HG03095 (cell line): Measurements from ENCODE around the gene SUGP2.
A peak's percentile ranks its signal among the peaks of the same experiment; 100 is the strongest.

Experiments
- ATAC-seq: cut with Tn5 transposase; IDR thresholded peaks from one replicate; pipeline ENCODE4 v1.9.1; 2021; ENCODE audit warnings: moderate library complexity; ENCODE audit not compliant: unreplicated experiment

The SUGP2 gene

DNA sequence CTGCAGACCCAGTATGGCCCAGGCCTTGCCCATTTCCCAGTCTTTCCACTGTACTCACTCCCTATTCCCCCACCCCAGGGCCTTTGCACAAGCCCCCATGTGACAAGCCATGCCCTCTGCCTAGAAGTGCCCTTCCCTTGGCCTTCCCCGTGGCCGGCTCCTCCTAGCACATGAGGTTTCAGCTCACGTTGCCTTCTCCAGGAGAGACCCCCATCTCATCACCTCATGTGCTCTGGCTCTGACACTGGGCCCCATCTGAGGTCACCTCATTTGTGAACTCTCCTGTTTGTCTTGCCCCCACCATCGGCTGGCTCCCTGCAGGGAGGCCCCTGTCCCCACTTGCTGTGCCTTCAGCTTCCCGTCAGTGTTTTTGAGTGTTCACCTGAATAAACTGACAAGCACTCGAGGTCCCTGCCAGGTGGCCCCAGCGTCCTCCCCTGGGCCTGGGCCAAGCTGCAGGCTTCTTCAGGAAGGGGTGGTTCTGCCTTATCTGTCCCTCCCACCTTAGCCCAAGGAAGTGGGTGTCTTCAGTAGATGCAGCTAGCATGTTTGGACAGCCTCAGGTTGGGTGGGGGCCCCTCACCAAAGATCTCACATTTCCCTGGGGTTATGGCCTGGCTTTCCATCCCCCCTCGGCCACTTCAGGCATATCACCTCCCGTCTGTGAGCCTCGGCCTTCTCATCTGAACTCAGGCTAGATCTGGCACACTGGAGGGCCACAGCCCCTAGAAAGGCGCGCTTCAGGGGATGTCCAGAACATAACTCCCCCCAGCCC lies 26.7 kb upstream of the SUGP2 start:
- ATAC-seq = no peak

DNA sequence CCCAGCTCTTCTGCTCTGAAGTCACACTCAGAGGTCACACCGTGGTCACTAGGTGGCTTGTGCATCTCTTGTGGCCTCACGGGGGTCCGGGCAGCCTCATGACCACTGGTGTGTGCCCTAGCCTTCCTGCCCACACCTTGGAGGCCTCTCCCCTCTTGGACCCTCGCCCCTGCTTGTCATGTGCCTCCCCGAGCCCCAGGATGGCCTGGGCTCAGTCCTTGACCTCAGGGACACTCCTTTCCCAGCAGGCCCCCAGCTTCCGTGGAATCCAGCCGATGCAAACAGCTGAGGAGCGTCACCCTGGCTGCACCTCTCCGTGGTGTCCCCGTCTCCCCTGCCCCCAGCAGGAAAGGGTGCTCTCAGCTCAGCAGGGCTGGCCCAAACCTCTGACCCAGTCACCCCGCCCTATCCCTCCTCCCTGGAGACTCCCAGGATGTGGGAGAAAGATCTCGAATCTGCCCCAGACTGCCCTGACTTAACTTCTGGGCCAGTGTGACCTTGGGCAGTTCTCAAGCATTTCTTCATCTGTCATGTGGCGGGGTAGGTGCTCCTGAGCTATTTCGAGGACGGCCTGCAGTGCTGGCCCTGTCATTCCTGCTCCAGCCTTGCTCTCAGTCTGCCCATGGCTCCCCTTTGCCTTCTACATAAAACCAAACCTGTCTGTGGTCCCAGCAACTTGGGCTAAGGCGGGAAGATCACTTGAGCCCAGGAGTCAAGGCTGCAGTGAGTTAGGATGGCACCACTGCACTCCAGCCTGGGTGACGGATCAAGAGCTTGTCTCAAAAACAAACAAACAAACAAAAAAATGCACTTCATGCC lies 25.9 kb upstream of the SUGP2 start:
- no peak for ATAC-seq

DNA sequence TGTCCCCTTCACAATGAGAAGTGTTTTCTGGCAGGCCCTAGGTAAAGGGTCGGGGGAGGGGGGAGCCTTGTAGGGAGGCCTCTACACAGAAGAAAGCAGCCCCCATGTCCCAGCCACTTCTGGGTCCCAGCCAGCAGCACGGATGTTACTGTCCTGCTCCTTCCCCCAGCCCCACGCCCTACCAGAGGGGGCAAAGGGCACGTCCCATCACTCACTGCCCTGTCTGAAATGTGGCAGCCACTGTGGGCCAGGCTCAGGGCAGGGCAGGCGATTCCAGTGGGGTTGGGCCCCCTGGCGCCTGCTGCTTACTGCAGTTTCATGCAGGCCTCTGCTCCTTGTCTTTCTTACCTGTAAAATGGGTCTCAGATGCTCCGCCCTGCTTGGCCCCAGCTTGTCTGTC lies 24.4 kb upstream of the SUGP2 start:
- no peak for ATAC-seq

DNA sequence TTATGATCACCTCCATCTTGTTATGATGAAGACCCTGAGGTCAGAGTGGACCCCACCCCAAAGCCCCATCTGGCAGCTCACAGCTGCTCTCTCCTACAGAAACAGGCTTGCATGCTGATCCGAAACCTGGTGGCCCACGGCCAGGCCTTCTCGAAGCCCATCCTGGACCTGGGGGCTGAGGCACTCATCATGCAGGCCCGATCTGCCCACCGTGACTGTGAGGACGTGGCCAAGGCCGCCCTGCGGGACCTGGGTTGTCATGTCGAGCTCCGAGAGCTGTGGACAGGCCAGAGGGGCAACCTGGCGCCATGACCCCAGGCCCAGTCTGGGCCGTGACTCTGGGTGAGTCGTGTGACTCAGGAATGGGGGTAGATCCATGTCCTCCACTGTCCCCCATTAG lies 24.0 kb upstream of the SUGP2 start:
- no peak for ATAC-seq

DNA sequence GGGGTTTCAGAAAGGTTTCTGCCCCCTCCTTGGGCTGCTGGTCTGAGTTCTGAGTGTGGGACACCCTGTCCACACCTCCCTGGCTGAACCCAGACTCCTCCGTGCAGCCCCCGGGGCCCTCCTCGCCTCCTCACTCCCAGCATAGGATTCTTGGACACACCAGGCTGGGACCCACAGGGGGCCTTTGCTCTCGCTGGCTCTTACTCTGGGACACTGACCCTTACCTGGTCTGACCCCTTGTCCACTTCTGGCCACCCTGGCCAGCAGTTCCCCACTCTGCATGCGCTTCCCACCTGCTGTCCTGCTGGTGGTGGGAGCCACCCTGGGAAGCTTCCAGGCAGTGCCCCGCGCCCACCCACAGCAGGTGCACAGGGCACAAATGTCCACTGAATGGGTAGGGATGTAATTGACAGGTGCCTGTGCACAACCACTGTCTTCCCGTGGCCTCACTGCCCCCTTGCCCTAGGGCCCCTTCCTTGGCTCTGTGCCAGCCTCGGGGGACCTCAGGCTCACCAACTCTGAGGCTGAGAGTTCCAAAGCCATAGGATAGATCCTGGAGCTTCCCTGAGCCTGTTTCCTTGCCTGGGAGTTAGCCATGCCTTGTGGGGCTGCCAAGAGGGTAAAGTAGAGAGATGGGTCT lies 23.4 kb upstream of the SUGP2 start:
- ATAC-seq = no peak

DNA sequence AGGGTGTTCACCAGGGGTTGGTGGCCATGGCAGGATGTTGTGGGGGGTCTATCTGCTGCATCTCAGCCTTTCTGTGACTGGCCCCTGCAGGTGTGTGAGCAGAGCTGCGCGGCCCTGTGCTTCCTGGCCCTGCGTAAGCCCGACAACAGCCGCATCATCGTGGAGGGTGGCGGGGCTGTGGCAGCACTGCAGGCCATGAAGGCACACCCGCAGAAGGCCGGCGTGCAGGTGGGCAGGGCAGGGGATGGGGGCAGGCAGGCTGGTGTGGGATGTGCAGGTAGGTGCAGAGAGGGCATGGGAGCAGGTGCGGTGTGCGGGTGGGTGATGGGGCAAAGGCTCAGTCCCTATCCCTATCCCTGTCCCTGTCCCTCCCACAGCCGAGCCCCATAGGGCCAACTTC lies 22.4 kb upstream of the SUGP2 start:
- ATAC-seq = no peak

DNA sequence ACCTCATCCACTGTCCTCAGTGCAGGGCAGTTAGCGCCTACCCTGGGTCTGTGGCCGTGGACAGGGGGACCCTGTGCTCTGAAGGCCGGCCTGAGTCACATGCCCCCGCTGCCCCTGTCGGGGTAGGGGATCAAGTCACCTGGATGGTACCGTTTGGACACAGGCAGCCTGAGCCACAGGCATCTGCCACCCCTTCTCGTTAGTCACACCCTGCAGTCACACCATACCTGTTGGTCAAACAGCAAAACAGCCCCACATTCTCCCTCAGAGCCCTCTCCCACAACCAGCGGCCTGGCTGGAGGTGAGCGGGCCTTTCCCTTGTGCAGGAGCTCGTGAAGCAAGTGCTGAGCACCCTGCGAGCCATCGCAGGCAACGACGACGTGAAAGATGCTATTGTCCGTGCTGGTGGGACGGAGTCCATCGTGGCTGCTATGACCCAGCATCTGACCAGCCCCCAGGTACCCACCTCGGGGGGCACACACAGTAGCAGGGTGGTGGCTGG lies 21.7 kb upstream of the SUGP2 start:
- no peak for ATAC-seq

DNA sequence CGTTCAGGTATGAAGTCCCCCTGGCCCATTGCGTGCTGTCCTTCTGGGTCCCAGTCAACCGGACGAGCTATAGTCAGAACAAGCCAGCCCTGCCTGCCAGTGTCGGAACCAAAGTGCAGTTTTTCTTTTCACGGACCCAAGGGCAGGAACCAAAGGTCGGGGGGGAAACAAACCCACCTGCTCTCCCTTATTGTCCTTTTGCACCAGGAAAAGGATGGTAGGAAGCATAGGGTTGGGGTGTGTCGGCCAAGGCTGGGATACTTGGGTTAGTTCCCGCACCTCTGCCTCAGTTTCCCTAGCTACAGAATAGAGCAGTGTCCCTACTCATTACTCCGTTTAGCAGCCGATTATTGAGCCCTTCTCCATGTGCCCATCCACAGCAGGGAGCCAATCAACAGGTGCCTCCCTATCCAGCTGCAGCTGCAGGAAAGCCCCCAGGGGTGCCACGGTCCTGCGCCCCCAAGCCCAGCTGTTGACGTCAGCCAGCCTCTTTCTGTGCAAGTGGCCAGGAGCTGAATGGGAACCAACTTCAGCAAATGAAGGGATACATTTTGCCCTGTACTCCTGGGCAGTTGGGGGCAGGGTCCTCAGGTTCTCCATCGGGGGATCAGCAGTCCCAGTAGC lies 21.1 kb upstream of the SUGP2 start:
- ATAC-seq = no peak

DNA sequence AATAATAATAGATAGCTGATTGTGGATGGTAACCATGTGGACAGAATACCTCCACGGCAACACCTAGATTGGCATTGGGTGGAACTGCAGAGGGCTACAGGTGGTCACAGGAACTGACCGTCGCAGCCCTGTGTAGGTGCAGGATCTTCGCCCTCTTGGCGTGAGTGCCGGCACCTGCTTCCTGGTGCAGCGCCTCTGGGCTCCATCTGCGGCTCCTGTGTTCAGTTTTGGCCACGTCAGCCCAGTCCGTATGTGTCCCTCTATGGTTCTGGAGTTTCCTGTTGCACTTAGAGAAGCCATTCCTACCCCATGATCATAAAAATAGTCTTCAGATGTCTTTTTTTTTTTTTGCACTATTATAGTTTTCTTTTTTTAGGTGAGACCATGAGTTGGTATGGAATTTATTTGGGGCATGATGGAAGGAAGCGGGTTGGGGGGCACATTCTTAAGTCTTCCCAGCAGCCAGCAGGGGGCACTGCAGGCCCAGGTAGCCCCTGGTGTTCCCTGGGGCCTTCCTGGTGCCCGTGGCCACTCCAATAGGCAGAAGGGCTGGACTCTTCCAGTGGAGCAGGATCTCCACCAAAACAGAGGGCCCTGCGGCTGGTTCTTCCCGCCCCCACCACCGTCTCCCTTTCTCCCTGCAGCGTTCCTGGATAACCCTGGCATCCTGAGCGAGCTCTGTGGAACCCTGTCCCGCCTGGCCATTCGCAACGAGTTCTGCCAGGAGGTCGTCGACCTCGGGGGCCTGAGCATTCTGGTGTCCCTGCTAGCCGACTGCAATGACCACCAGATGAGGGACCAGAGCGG lies 20.4 kb upstream of the SUGP2 start:
- ATAC-seq = no peak

DNA sequence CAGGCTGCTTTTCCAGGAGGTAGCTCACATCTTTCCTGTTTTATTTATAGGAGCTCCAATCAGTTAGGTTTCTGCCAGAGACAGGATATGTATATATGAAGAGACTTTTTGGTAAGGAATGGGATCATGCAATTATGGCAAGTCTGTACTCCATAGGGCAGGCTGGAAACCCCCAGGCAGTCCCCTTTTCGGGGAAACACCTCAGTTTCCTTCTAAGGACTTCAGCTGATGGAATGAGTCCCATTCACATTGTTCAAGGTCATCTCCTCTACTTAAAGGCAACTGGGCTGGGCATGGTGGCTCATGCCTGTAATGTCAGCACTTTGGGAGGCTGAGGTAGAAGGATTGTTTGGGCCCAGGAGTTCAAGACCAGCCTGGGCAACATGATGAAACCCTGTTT lies 19.6 kb upstream of the SUGP2 start:
- no peak for ATAC-seq

DNA sequence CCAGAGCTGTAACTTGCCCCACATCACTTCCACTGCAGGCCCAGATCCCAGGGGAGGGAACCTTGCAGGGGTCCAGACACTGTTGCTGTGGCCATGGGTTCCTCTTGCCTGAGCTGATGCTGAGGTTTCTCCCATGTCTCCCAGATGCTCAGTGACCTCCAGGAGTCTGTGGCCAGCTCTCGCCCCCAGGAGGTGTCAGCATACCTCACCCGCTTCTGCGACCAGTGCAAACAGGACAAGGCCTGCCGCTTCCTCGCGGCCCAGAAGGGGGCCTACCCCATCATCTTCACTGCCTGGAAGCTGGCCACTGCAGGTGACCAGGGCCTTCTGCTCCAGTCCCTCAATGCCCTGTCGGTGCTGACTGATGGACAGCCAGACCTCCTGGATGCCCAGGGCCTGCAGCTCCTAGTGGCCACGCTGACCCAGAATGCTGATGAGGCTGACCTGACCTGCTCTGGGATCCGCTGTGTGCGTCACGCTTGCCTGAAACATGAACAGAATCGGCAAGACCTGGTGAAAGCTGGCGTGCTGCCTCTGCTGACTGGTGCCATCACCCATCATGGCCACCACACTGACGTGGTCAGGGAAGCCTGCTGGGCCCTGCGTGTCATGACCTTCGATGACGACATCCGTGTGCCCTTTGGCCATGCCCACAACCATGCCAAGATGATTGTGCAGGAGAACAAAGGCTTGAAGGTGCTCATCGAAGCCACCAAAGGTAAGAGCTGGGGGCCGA lies 18.3 kb upstream of the SUGP2 start:
- ATAC-seq = no peak

DNA sequence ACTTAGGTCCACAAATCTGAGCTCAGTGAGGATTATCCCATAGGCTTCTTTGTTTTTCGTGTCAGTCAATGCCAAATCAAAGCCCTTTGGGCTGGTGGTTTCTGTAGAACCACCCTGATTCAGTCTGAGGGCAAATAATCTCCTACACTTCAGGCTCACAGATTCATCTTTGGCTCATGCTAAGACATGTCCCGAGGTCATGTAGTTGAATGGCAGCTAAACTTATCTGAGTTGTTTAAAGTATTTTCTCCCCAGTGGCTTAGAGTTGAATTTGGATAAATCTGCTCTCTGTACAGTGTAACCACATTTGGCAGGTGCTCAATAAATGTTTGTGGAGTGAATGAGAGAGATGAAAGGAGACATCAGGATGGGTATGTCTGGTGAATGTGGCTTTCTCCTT lies 17.4 kb upstream of the SUGP2 start:
- no peak for ATAC-seq

DNA sequence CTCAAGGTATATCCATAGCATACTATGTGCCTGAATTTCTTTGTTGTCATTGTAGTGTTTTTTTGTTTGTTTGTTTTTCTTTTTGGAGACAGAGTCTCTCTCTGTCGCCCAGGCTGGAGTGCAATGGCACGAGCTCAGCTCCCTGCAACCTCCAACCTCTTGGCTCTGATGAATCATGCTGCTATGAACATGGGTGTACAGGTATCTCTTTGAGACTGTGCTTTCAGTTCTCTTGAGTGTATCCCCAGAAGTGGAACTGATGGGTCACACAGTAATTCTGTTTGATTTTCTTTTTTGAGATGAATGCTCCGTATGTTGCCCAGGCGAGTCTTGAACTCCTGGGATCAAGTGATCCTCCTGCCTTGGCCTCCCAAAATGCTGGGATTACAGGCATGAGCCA lies 16.8 kb upstream of the SUGP2 start:
- ATAC-seq = no peak

DNA sequence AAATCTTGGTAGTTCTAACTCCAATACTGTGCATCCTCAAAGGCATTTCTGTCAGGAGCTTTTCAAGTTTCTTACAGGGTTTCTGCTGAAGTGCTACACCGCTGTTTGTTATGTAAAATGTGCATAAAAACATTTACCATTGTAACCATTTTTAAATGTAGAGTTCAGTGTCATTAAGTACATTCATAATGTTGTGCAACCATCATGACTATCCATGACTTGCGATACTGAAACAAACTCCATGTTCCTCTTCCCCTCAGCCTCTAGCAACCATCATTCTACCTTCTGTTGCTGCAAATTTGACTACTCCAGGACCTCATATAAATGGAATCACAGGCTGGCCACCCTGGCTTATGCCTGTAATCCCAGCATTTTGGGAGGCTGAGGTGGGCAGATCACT lies 16.1 kb upstream of the SUGP2 start:
- ATAC-seq = no peak

DNA sequence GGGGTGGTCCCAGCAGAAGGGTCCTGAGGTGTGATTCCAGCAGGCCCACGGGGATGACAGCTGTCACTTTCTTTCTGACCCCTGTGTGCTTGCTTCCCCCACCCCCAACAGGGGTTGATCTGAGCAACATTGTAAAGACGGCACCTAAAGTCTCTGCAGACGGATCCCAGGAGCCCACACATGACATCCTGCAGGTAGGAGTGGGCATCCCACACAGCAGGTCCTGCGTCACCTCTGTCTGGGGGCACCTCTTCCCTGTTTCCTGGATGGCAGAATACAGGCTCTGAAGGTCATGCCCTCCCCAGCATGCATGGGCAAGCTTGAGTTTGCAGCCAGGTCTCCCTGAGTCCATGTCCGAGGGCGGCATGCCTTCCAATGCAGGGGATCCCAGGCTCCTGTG lies 10.6 kb upstream of the SUGP2 start:
- no peak for ATAC-seq

DNA sequence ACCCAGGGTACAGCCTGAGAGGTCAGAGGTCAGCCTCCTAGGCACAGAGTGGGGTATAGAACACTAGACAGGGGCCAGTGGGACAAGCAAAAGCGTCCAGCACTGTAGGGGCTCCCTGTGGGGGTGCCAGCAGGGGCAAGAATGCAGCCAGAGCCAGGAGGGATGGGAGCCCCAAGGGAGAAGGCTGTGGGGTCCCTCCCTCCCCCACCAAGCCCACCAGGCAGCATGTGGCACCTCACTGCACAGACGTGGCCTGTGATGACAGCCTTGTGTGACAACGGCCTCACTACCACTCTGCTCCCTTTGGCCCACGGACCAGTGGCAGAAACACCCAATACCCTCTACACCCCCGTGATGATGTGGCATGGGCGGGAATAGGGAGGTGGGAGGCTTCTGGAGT lies 10.2 kb upstream of the SUGP2 start:
- no peak for ATAC-seq

DNA sequence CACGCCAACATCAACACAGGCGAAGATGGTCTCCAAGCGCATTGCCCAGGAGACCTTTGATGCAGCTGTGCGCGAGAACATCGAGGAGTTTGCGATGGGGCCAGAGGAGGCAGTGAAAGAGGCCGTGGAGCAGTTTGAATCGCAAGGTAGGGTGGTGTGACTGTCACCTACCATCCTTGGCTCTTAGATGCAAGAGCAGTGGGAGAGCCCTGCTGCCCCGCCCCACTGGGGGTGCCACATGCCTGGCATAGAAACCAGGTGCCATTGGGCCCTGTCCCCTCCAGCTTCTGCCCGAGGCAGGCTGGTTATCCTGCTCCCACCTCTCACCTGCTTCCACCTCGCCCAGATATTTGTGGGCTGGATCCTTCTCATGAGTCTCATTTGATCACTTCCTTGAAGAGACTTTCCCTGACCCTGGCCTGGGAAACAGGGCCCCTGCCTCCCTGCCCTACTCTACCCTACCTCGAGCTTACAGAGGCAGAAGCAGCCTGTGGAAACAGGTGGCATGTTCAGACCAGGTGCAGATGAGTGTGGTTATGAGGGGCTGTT lies 9.5 kb upstream of the SUGP2 start:
- ATAC-seq = no peak

DNA sequence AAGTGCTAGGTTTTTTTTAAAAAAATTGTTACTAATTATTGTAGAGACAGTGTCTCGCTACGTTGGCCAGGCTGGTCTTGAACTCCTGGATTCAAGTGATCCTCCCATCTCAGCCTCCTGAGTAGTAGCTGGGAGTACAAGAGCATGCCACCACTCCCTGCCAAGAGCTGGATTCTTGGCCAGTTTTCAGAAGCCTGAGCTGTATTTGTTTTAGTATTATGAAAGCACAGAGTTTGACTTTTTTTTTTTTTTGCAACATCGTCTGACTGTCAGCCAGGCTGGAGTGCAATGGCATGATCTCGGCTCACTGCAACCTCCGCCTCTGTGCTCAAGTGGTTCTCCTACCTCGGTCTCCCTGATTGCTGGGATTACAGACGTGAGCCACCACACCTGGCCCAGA lies 7.1 kb upstream of the SUGP2 start:
- ATAC-seq = no peak

DNA sequence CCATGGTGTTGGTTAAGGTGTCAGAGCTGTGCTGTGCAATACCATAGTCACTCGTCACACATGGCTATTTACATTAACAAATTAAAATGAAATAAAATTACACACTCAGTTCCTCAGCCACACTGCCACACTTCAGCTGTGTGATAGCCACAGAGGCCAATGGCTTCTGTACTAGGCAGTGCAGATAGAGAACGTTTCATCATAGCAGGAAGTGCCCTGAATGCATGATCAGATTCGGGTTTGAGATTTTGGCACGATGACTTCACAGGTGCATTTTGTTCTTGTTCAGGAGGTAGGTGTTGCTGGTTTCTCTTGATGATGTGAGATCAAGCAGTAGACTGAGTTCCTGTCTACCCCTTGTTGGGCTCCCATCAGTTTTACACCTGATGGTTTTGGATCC lies 6.6 kb upstream of the SUGP2 start:
- no peak for ATAC-seq

DNA sequence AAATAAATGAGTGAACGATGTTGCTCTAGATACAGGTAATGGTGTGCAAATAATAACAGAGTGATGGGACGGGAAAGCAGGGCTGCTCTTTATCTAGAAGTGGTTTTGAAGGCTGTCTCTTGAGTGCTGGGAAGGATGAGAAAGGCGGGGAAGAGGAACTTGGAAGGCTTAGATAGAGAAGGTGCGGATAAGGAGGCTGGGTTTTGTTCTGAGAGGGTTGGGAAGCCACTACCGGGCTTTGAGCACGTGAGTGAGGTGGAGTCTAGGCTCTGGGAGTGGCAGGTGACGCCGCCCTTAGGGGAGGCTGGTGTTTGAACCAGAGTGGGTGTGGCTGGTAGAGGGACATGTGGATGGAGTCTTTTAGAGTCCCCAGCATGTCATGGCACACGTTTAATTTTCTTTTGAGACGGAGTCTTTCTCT lies 897 bp upstream of the SUGP2 start:
- peak; percentile 38 for ATAC-seq
